EL (cell line): ENCODE results near the gene ZNF358.

ENCODE experiments used
- DNase-seq: peaks from one replicate; pipeline ENCODE4 v3.0.0-alpha.2; 2016

The ZNF358 gene

DNA sequence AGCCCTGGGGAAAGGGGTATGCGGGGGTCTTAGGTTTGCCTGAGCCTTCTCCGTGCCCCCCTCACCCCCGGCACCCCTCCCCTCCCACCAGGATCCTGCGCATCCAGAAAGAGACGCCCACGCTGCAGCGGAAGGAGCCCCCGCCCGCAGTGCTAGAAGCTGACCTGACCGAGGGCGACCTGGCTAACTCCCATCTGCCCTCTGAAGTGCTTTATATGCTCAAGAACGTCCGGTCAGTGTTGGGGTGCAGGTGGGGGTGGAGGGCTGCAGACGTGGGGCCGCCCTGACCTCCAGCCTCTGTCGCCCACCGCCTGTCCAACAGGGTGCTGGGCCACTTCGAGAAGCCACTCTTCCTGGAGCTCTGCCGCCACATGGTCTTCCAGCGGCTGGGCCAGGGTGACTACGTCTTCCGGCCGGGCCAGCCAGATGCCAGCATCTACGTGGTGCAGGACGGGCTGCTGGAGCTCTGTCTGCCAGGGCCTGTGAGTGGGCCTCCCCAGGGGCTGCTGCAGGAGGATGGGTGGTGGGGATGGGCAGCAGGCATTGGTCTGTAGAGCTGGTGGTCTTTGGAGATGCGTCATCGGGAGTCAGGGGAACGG lies 24.0 kb downstream of the ZNF358 start:
- DNase-seq: no peak

GRCh38 chr19:7540761-7541474 lies 25.0 kb downstream of the ZNF358 start:
- DNase-seq: peak; percentile 33

GRCh38 chr19:7541475-7541824 lies 25.5 kb downstream of the ZNF358 start:
- no peak for DNase-seq

DNA sequence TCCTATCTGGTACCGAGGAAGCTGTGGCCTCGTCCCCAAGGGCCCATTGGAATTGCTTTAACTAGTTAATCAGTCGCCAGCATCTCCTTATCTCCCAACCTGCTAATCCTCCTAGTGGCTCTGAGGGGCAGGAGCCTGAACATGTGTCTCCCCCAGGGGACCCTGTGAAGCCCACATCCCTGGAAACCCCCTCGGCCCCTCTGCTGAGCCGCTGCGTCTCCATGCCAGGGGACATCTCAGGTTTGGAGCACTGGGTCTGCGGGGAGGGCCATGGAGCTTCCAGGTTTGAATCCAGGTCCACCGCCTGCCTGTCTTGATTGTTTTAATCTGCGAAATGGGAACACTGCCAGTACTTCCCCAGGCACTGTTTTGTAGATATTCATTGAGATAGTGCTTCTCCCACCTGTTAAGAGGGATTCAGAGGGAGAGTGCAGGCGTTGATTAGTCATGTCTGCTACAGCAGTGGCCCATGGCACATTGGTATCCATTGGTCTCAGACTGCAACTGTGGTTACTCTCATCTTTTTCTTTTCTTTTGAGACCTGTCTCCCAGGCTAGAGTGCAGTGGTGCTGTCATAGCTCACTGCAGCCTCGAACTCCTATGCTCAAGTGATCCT lies 26.0 kb downstream of the ZNF358 start:
- no peak for DNase-seq

DNA sequence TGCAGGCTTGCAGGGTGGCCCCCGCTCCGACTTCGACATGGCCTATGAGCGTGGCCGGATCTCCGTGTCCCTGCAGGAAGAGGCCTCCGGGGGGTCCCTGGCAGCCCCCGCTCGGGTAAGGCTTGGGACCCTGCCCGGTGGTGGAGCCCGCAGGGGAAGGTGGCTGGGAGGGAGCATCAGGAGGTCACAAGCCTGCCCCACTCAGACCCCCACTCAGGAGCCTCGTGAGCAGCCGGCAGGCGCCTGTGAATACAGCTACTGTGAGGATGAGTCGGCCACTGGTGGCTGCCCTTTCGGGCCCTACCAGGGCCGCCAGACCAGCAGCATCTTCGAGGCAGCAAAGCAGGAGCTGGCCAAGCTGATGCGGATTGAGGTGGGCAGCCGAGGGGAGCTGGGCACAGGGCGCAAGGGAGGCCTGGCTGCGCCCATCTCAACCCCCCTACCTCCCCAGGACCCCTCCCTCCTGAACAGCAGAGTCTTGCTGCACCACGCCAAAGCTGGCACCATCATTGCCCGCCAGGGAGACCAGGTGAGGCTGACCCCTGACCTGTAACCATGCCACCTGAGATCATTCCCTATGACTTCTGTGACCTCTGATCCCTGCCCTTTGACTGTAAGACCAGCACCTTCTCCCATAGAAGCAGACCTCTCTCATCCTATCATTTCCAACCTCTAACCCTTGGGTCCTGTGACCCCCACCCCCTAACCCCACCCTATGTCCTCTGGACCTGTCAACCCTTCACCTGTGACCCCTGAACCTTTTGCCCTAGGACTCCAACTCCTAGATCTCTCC lies 26.8 kb downstream of the ZNF358 start:
- DNase-seq: no peak

DNA sequence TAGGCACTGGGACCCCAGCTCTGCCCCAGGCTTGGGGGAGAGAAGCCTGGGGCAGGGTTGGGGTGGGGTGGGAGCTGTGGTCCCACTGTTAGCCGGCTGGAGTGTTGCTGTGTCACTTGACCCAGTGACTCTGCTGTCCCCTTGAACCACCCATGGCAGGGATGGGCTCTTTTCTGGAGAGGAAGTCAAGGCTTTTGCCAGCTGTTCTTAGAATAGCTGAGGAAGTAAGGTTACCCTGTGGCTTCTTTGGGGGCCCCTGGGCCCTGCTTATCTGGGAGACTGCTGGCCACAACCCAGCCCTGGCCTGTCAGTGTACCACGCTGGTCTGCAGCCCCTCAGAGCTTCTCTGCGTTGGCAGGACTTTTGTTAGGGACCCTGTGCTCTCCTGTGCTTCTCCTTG lies 28.7 kb downstream of the ZNF358 start:
- no peak for DNase-seq

GRCh38 chr19:7545300-7545699 lies 29.4 kb downstream of the ZNF358 start:
- no peak for DNase-seq

DNA sequence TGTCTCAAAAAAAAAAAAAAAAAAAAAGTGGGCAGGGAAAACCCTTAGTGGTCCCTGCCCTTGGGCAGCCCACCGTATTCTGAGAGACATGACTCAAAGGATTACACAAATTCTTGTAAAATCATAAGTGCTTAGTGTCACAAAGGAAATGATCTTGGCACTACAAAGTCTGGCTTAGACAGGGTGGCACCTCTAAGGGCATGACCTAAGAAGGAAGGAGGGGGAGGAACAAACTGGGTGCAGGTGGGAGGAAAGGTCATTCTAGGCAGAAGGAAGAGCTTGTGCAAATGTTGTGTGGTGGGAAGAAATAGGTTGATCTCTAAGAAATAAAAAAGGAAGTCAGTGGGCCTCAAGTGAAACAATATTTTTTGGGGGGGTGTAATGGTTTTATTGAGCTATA lies 30.0 kb downstream of the ZNF358 start:
- DNase-seq: no peak

GRCh38 chr19:7547159-7547558 lies 31.3 kb downstream of the ZNF358 start:
- DNase-seq: no peak

GRCh38 chr19:7549429-7550148 lies 33.7 kb downstream of the ZNF358 start:
- DNase-seq: no peak

GRCh38 chr19:7550169-7550770 lies 34.4 kb downstream of the ZNF358 start:
- no peak for DNase-seq

- peak; percentile 17 for DNase-seq
These were observed 35.3 kb downstream of the ZNF358 start for GRCh38 chr19:7550987-7551761.

DNA sequence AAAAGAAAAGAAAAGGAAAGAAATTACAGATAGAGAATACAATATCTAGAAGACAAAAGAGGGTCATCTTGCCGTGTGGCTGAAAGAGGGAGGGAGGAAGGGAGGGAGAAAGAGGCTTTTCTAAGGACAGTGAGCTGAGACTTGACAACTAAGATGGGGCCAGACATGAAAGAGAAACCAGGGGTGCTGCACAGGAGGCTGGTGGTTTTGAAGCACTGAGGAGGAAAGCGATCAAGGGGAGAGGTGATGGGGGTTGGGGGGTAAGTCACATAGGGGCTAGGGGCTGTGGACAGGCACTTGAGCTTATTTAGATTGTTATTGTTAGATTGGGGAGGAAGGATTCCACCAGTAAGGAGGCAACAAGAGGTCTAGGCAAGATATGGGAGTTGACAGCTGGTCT lies 36.9 kb downstream of the ZNF358 start:
- no peak for DNase-seq

- no peak for DNase-seq
These were observed 38.7 kb downstream of the ZNF358 start for GRCh38 chr19:7554565-7554964.

GRCh38 chr19:7554990-7555864 lies 39.3 kb downstream of the ZNF358 start:
- no peak for DNase-seq

DNA sequence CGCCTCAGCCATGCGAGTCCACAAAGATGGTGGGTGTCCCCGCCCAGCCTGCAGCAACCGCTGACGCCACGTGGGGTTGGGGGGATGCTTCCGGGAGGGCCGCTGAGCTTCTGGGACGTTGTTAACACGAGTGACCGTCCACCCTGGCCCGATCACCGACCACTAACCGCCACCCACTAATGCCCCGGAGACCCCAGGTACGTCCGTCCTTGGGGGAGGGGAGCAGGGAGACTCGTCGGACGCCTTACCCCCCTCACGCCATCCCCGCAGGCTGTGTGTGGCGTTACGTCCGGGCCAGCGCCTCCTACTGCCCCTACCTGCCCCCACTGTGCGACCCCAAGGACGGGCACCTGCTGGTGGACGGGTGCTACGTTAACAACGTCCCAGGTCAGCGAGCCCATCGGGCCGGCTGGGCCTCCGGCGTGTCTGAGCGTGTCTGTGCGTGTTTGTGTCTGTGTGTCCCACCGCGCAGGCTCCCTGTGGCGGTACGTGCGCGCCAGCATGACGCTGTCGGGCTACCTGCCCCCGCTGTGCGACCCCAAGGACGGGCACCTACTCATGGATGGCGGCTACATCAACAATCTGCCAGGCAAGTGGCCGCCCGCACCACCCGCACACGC lies 40.9 kb downstream of the ZNF358 start:
- DNase-seq: no peak

GRCh38 chr19:7558667-7559066 lies 42.8 kb downstream of the ZNF358 start:
- no peak for DNase-seq

- no peak for DNase-seq
These were observed 43.2 kb downstream of the ZNF358 start for GRCh38 chr19:7559102-7559501.

DNA sequence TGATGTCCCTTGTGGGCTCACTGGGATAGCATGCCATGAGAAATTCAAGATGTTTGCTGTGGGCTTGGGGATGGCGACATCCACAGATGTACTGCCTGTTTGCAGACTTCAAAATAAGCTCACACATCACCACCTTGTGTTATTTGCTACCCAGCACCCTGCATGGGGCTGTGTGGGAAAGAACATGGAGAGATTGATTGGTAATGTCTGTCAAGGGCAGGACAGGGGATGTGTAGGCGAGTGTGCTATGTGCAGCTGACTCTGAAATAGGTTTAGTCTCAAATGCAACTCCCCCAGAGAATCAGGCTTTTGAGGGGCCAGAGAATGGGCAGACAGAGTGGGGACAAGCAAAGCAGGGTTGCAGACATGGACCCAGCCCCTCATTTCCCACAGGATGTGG lies 44.4 kb downstream of the ZNF358 start:
- no peak for DNase-seq

DNA sequence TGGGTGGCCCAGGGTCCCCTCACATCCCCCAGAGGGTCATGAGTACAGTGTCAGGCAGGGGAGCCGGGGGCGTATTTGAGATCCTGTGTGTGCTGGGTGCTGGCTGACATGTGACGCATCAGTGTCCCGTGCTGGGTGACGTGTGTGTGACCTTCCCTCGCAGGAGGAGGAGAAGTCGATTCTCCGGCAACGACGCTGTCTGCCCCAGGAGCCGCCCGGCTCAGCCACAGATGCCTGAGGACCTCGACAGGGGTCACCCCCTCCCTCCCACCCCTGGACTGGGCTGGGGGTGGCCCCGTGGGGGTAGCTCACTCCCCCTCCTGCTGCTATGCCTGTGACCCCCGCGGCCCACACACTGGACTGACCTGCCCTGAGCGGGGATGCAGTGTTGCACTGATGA lies 45.4 kb downstream of the ZNF358 start:
- DNase-seq: no peak
